ENCODE measurements around the gene AQP9.

The AQP9 gene

DNA sequence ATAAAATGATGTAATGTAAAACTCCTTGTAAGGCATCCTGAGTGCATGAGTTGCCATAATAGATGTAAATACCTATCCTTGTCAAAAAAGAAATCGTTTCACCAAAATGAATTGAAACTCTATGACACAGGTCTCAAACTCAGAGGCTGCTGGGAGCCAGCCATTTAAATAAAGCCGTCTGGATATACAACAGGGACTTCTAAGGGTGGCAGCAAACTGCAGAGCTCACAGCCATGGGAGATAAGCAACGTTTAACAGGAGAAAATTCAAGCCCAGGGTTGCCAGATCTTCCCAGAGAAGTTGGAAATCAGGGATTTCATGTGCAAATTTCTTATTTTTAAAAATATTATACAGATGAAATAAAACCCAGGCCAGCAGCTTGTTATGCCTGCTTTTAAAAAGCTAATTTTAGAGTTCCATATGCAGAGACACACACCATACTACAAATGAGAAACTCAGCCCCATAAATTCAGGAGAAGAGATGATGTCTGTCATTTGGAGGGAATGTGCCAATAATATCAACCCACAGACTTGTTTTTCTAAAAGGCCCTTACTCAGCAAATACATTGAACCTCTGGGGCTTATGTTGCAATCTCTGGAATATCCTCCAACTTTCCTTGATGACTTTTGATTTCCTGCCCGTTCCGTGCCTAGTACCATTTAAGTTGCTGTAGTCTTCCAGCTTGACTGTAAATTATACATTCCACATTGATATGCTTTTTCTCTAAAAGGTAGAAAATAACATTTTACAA is 75.6 kb downstream of the AQP9 start:
- Histone ChIP-seq H3K4me3 (no peak overlapping the region), H3K27ac (no peak overlapping the region)
- no peak for DNase-seq (ENCODE audit: low spot score)
- TF ChIP-seq, protein P1, sequence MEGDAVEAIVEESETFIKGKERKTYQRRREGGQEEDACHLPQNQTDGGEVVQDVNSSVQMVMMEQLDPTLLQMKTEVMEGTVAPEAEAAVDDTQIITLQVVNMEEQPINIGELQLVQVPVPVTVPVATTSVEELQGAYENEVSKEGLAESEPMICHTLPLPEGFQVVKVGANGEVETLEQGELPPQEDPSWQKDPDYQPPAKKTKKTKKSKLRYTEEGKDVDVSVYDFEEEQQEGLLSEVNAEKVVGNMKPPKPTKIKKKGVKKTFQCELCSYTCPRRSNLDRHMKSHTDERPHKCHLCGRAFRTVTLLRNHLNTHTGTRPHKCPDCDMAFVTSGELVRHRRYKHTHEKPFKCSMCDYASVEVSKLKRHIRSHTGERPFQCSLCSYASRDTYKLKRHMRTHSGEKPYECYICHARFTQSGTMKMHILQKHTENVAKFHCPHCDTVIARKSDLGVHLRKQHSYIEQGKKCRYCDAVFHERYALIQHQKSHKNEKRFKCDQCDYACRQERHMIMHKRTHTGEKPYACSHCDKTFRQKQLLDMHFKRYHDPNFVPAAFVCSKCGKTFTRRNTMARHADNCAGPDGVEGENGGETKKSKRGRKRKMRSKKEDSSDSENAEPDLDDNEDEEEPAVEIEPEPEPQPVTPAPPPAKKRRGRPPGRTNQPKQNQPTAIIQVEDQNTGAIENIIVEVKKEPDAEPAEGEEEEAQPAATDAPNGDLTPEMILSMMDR (IDR thresholded peaks at IDR 0.05): no peak

- TF ChIP-seq, protein P1 (IDR thresholded peaks at IDR 0.05): no peak
- H3K4me3 ChIP-seq: no peak overlapping the region
- no peak for DNase-seq (ENCODE audit: low spot score)
- H3K27ac ChIP-seq: no peak overlapping the region
Observed at GRCh38 chr15:58214591-58215340, 76.6 kb downstream of the AQP9 start.

DNA sequence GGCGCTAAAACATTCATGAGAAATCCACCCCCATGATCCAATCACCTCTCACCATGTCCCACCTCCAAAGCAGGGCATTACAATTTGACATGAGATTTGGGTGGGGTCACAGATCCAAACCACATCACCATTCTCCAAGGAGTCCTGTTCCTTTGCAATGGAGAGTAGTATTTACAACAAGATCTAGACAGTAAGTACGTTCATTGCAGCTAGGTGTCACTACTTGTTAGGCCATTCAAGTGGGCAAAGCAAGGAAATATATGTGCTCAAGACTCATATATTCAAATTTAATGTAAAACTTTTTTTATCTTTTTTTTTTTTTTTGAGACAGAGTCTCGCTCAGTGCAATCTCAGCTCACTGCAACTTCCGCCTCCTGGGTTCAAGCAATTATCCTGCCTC is 79.3 kb downstream of the AQP9 start:
- no peak for DNase-seq (ENCODE audit: low spot score)
- H3K4me3 ChIP-seq: no peak overlapping the region
- H3K27ac ChIP-seq: no peak overlapping the region
- TF ChIP-seq, protein P1 (IDR thresholded peaks at IDR 0.05): no peak

- TF ChIP-seq, protein P1 (IDR thresholded peaks at IDR 0.05): no peak
- no peak for DNase-seq (ENCODE audit: low spot score)
Observed at GRCh38 chr15:58221591-58222241, 83.5 kb downstream of the AQP9 start.

GRCh38 chr15:58222679-58223078 is 84.5 kb downstream of the AQP9 start:
- DNase-seq (ENCODE audit: low spot score): no peak
- TF ChIP-seq, protein P1 (IDR thresholded peaks at IDR 0.05): no peak
- H3K27ac ChIP-seq: no peak overlapping the region

More at GRCh38 chr15:58221591-58222241, 83.5 kb downstream of the AQP9 start:
- H3K27ac ChIP-seq: no peak overlapping the region
- H3K4me3 ChIP-seq: no peak overlapping the region

GRCh38 chr15:58223432-58223831 is 85.3 kb downstream of the AQP9 start:
- Histone ChIP-seq H3K4me3 (no peak overlapping the region), H3K27ac (no peak overlapping the region)
- DNase-seq (ENCODE audit: low spot score): no peak
- TF ChIP-seq, protein P1 (IDR thresholded peaks at IDR 0.05): no peak

More at GRCh38 chr15:58222679-58223078, 84.5 kb downstream of the AQP9 start:
- no peak overlapping the region for H3K4me3 ChIP-seq

Measured in coronary artery (tissue), 2 donors.